ENCODE results near the gene KCNB1. TPM values are rescaled to one million over a fixed set of nuclear protein-coding genes. Genes with fewer than 3 reads are reported as not detected.

Gene KCNB1
- 0.05 TPM in 1 of 2 replicates, not detected in the other for total RNA-seq (2014; rRNA removed; shearing (Covaris generic))
- polyA plus RNA-seq (2015; cell fraction: cytosol; rRNA removed), result 0.01 and 0.07 TPM in 2 replicates
- 0.01 TPM in 1 of 2 replicates, not detected in the other for polyA plus RNA-seq (2015; cell fraction: nucleus; rRNA removed)

DNA sequence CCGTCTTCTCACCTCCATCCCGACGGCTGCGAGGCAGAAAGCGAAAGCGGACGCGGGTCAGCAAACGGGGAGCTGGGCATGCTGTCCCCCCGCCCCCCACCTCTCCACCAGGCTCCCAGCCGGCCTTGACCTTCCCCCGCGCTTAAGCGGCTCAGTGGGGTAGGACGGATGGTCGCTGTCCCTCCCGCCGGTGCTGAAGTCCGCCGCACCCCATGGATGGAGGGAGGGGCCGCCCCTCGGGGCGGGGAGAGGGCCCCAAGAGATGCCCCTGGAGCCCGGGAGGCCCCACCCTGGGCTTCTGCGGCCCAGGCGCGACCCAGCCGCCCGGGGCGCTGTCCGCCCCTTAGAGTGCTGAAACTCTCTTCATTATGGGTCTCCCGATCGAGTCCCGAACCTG, at the start of gene KCNB1:
Gene KCNB1, minus strand, starts transcription at position 48 of the 397 bp plus-strand sequence. CDS start 188 bp downstream, outside the sequence.
- in situ Hi-C loops (cut with HindIII; ENCODE audit: low pct_unique_long_range_greater_than_20kb, low sequenced_read_pairs), result no loop called here
- DNase-seq (ENCODE audit: low read depth, low spot score), result peak; percentile 20

DNA sequence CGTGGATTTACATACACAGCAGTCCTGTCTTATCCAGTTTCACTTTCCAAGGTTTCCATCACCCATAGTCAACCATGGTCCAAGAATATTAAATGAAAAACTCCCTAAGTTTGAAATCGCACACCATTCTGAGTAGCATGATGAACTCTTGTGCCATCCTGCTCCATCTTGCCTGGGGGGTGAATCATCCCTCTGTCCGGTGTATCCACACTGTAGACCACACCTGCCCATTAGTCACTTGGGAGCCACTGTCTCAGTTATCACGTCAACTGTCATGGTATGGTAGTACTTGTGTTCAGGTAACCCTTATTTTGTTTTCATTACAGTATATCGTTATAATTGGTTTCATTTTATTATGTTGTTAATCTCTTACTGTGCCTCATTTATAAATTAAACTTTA, 47.0 kb upstream of the KCNB1 start:
- in situ Hi-C loops (cut with HindIII; ENCODE audit: low pct_unique_long_range_greater_than_20kb, low sequenced_read_pairs), result no loop called here
- DNase-seq (ENCODE audit: low read depth, low spot score), result no peak

DNA sequence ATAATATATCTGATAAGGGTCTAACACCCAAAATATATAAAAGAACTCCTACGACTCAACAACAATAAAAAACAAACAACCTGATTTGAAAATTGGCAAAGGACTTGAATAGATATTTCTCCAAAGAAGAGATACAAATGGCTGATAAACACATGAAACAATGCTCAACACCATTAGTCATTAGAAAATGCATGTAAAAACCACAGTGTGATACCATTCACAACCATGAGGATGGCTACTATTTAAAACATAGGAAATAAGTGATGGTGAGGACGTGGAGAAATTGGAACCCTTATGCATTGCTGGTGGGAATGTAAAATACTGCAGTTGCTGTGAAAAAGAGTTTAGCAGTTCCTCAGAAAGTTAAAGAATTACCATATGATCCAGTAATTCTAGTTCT, 44.1 kb upstream of the KCNB1 start:
- no peak for DNase-seq (ENCODE audit: low read depth, low spot score)
- in situ Hi-C loops (cut with HindIII; ENCODE audit: low pct_unique_long_range_greater_than_20kb, low sequenced_read_pairs), result no loop called here

DNA sequence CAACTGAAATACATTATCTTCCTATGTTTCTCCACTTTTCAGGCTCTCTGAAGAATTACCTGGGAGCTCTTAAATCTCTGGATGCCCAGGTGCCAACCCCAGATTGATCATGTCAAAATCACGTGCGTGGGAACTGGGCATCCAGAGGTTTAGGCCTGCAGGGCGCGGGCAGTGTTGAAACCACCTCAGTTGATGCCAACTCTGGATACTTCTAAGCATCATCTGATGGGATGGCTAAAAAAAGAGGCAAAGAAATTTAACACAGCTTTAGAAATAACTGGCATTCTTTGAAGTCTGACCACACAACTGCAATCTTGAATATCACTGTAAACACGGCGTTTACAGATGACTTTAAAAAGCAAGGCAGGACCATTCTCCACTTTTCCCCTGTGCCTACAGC, 43.6 kb upstream of the KCNB1 start:
- no peak for DNase-seq (ENCODE audit: low read depth, low spot score)
- in situ Hi-C loops (cut with HindIII; ENCODE audit: low pct_unique_long_range_greater_than_20kb, low sequenced_read_pairs), result no loop called here

DNA sequence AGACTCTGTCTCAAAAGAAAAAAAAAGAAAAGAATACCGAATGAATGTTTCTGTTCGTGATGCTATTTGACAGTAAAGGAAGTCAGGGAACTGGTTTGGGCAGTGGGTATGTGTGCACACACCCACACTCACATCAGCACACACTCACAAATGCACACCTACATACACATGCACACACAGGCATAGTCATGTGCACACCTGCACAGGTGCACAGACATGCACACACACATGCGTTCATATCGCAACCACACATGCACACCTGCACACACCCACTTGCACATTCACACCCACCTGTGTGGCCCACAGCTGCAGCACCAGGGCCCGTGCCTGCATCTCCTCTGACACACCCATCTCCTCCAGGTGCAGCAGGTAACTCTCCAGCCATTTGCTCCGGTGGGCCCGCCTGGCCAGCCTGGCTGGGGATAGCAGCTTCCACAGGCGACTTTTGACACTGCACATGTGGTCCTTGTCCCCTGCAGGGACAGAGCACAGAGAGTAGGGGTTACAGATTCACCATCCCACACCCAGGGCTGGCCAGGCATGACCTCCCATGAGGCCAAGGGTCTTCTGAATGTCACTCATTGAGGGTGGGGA, 41.4 kb upstream of the KCNB1 start:
- DNase-seq (ENCODE audit: low read depth, low spot score), result no peak
- in situ Hi-C loops (cut with HindIII; ENCODE audit: low pct_unique_long_range_greater_than_20kb, low sequenced_read_pairs), result no loop called here

DNA sequence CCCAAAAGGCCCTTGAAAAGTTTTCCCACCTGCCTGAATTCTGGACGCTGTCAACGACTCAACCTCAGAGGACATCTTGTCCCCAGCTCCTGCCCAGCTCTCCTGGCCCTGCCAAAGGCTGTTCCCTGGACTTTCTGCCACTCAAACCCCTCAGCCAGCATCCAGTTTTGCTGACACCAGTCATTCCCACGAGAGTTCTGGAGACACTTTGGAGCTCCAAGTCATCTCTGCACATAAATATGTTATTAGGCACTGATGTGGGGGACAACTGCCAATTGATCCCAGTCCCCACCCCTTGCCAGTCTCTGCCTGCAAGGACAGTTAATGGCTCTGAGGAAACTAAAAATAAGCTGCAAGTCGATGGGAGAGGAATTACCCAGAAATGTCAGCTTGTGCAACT, 38.9 kb upstream of the KCNB1 start:
- no peak for DNase-seq (ENCODE audit: low read depth, low spot score)
- in situ Hi-C loops (cut with HindIII; ENCODE audit: low pct_unique_long_range_greater_than_20kb, low sequenced_read_pairs), result no loop called here

DNA sequence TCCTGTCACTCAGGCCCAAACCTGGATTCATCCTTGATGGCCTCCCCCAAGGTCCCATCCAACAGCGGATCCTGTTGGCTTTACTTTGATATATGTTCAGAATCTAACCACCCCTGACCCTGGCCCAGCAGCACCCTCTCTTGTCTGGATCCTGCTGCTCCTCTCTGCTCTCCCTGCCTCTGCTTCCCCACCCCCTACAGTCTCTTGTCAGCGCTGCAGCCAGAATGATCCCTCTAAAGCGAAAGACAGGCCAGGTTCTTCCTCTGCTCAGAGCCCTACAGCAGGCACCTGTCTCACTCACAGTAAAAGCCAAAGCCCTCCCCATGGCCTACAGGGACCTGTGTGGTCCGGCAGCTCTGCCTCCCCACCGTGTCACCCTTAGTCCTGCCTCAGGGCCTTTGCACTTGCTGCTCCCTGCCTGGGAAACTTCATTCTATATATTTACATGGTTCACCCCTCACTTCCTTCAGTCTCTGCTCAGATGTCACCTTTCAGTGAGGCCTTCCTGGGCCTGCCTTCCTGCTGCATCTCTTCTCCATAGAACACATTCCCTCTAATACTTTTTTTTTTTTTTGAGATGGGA, 37.4 kb upstream of the KCNB1 start:
- no peak for DNase-seq (ENCODE audit: low read depth, low spot score)
- in situ Hi-C loops (cut with HindIII; ENCODE audit: low pct_unique_long_range_greater_than_20kb, low sequenced_read_pairs), result no loop called here

DNA sequence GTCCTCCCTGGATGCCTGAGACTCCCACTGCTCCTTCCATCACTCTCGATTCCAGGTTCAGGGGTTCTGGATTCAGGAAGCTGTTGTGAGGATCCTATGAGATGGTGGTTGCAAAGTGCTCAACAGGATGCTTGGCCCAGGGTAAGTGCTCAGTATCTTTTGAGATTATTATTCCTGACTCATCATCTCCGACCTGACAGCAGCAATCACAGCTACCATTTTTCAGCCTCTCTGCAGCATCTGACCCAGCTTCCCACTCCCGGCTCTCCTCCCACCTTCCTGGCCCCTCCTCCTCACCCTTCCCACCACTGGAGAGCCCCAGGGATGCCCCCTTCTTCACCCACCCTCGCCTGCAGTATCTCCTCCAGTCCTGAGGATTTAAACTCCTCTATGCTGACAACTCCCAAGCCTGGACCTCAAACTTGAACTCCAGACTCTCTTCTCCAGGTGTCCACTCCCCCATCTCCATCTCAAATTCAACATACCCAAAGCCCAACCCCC, 36.8 kb upstream of the KCNB1 start:
- DNase-seq (ENCODE audit: low read depth, low spot score), result no peak
- in situ Hi-C loops (cut with HindIII; ENCODE audit: low pct_unique_long_range_greater_than_20kb, low sequenced_read_pairs), result no loop called here

DNA sequence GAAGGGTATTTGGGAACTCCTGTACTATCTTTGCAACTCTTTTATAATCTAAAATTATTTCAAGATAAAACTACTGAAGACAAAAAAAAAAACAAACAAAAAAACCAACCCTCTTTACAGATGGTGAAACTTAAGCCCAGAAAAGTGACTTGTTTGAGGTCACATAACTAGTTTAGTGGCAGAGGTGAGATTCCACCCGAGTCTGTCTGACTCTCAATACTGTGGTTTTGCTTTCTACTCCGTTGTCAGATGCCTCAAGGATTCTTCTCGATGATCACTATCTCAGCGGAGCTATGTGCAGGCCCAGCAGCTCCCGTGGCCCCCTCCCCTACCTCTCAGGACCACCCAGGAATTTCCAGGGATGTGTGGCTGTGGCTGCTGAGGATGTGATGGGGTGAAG, 36.1 kb upstream of the KCNB1 start:
- in situ Hi-C loops (cut with HindIII; ENCODE audit: low pct_unique_long_range_greater_than_20kb, low sequenced_read_pairs), result no loop called here
- DNase-seq (ENCODE audit: low read depth, low spot score), result no peak

DNA sequence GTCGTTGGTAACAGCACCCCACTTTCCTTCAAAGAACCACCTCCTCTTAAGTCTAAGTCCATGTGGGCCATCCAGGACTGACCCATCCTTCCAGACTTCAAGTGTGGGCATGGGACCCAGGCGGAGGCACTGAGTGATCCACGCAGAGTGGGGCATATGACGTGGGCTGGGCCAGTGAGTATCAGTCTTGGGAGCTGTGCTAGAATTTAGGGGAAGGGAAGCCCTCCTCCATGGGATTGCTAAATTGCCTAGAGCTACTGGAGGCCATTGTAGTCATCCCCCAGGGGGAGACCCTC, 35.3 kb upstream of the KCNB1 start:
- in situ Hi-C loops (cut with HindIII; ENCODE audit: low pct_unique_long_range_greater_than_20kb, low sequenced_read_pairs), result no loop called here
- no peak for DNase-seq (ENCODE audit: low read depth, low spot score)

DNA sequence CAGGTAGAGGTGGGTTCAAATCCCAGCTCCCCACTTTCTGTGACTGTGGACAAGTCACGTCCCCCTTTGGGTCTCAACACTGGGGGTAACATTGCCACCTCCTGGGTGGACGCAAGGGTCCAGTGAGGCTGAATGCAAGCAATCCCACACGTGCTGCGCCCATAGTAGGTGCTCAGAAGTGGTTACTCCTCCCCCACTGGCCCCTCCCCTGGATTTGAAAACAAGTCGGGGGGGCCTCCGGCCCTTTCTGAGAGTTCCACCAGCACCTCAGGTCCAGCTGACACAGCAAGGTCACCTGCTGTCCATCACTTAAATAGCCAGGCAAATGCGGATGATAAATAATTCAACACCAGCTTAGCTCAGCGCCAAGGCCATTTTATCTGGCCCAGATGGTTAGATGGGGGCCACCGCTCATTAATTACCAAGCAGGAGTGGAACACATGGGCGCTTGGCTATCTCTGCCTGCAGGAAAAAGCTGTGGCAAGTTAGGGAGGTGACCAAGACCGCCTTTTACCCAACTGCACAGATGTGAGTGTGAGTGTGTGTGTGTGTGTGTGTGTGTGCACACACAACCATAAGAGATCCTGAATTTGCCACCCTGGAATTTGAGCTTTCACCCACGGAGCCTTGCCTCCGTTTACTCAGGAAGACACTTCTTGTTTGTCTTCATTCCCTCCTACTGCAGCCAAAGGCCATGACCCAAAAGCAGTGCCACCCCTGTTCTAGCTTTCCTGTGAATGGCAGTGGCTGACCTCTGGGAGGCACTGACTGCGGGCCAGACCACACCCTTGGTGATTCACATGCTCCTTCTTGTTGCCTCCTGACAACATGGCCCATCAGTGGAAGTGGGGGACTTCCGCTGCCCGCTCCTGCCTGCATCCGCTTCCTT, 34.7 kb upstream of the KCNB1 start:
- DNase-seq (ENCODE audit: low read depth, low spot score), result no peak
- in situ Hi-C loops (cut with HindIII; ENCODE audit: low pct_unique_long_range_greater_than_20kb, low sequenced_read_pairs), result no loop called here

DNA sequence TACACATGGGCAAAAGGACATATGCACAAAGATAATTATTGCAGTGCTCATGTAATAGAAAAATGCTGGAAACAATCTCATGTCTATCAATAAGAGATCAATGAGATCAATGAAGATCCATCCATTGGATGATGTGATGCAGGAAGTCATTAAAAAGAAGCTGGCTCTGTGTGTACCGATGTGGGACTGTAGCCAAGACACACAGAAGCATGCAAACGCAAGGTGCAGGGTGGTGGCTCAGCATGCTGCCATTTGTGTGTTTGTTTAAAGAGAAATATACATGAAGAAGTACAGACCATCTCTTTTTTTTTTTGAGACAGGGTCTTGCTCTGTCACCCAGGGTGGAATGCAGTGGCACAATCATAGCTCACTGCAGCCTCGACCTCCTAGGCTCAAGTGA, 33.1 kb upstream of the KCNB1 start:
- no peak for DNase-seq (ENCODE audit: low read depth, low spot score)
- in situ Hi-C loops (cut with HindIII; ENCODE audit: low pct_unique_long_range_greater_than_20kb, low sequenced_read_pairs), result no loop called here

DNA sequence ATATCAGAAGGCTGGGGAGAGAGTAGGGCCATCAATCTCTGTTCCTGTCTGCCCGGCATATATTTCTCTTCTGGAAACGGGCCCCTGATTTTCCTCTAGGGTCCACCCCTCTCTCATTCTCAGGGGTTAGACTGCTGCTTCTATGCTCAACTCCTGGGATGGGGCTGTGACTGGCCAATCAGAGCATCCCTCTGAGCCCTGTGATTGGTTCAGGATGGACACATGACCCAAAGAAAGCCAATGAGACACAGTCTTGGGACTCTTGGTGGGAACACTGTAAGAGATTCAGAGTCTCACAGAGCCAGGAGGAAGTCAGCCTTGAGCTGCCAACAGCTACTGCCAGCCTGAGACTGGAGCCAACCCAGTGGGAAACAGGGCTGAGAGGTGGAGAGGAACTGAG, 31.0 kb upstream of the KCNB1 start:
- in situ Hi-C loops (cut with HindIII; ENCODE audit: low pct_unique_long_range_greater_than_20kb, low sequenced_read_pairs), result no loop called here
- peak; percentile 26 for DNase-seq (ENCODE audit: low read depth, low spot score)

DNA sequence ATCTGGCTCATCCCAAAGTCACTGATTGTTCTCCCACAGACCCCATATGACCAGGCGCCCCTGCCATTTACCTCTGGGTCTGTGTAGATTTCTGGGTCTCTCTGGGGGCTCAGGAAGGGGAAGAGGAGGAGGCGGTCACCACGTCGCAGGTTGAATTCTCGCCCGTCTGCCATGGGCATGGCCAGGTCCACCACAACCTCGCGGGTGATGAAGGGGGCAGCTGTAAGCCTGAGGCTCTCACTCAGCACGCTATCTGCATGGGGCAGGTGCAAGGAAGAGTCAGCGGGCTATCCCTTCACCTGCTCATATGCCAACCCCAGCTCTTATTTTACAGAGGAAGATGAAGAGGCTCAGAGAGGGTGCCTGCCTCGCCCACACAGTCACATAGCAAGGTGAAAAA, 30.5 kb upstream of the KCNB1 start:
- DNase-seq (ENCODE audit: low read depth, low spot score), result no peak
- in situ Hi-C loops (cut with HindIII; ENCODE audit: low pct_unique_long_range_greater_than_20kb, low sequenced_read_pairs), result no loop called here

DNA sequence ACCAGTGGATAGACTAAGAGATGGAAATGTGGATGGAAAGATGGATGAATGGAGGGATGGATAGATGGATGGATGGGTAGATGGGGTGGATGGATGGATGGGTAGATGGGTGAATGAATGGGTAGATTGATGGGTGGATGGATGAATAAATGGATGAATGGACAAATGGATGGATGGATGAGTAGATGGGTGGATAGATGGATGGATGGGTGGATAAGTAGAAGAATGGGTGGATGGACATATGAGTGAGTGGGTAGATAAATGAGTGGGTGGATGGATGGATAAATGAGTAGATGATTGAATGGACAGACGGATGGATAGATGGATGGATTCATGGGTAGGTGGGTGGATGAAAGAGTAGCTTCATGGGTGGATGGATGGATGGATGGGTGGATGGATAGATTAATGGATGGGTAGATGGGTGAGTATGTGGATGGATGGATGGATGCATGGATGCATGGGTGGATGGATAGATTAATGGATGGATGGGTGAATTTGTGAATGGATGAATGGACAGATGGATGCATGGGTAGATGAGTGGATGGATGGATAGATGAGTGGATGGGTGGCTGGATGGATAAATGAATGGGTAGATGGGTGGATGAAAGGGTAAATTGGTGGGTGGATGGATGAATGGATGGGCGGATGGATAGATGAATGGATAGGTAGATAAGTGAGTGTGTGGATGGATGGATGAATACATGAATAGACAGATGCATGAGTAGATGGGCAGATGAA, 29.5 kb upstream of the KCNB1 start:
- no peak for DNase-seq (ENCODE audit: low read depth, low spot score)
- in situ Hi-C loops (cut with HindIII; ENCODE audit: low pct_unique_long_range_greater_than_20kb, low sequenced_read_pairs), result no loop called here

DNA sequence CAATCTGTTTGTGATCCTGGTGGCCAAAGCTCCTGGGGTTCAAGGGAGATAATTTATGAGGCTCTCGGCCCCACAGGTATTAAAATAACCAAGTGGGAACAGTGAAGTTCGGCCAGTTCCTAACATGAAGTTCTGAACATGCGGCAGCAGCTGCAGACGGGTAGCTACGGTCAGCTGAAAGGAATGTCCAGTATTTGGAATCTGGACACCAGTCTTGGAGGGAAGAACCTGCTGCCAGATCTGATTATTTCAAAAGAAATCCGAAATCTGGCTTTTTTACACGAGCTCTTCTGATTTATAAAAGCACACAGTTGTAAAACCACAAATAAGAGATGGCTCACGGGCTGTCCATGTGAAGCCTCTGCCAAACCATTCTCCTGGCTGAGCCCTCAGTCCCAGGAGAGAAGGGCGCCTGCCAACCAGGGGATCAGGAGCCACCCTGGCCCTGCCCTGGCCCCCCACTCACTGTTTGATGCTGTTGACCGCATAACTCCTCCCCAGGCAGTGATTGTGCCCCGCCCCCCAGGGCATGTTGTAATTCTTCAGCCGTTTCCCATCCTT, 28.2 kb upstream of the KCNB1 start:
- no peak for DNase-seq (ENCODE audit: low read depth, low spot score)
- in situ Hi-C loops (cut with HindIII; ENCODE audit: low pct_unique_long_range_greater_than_20kb, low sequenced_read_pairs), result no loop called here

DNA sequence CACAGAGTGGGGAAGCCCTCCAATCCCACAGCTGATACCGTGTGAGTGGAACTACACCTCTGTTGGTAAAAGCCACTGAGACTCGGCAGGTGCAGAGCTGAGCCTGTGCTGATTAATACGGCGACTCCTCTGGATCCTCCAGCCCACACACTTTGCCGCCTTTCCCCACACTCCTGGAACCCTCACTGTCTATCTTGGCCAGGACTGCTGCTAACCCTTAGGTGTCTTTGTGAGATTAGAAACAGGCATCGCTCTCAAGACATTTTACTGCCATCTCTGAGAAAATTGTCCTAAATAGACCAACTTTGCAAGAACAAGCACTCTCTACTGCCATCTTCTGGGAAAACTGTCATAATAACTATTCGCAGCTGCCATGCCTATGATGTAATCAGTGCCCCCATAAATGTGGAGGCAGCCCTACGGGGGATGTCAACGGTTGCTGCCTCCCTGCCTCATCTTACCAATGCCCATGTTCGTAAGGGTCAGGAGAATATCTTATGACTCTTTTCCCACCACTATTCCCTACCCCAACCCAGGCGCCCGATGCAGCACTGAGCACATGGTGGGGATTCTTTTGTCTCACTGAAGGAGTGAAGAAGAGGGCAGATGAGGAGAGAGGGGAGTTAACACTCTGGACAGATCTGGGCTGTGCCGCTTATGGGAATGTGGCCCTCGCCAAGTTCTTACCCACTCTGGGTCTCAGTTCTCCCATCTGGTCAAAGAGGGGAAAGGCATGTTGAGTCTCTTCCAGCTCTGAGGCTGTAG, 26.1 kb upstream of the KCNB1 start:
- DNase-seq (ENCODE audit: low read depth, low spot score), result peak; percentile 70
- in situ Hi-C loops (cut with HindIII; ENCODE audit: low pct_unique_long_range_greater_than_20kb, low sequenced_read_pairs), result no loop called here

All from SK-MEL-5 (cell line).